Glomerular visceral epithelial cell (primary cell): ENCODE measurements around the gene LHFPL2.
A peak's percentile ranks its signal among the peaks of the same experiment; 100 is the strongest.

Source experiments
- DNase-seq: peaks from one replicate; pipeline ENCODE4 v3.0.0-alpha.2; 2016; ENCODE audit errors: extremely low spot score

Gene LHFPL2

GRCh38 chr5:78597068-78597973, 51.3 kb downstream of the LHFPL2 start:
- peak; percentile 45 for DNase-seq

- no peak for DNase-seq
These were observed 53.1 kb downstream of the LHFPL2 start for GRCh38 chr5:78595458-78595921.

- DNase-seq, result peak; percentile 97
These were observed 53.7 kb downstream of the LHFPL2 start for GRCh38 chr5:78594610-78595457.

- no peak for DNase-seq
These were observed 54.6 kb downstream of the LHFPL2 start for GRCh38 chr5:78594021-78594420.

- no peak for DNase-seq
These were observed 55.1 kb downstream of the LHFPL2 start for GRCh38 chr5:78593465-78593864.

GRCh38 chr5:78592735-78593386, 55.7 kb downstream of the LHFPL2 start:
- no peak for DNase-seq

GRCh38 chr5:78591972-78592700, 56.4 kb downstream of the LHFPL2 start:
- no peak for DNase-seq

- DNase-seq, result peak; percentile 50
These were observed 57.4 kb downstream of the LHFPL2 start for GRCh38 chr5:78591138-78591612.

GRCh38 chr5:78589923-78590322, 58.6 kb downstream of the LHFPL2 start:
- DNase-seq, result no peak

GRCh38 chr5:78588507-78588906, 60.1 kb downstream of the LHFPL2 start:
- DNase-seq, result no peak

- DNase-seq, result no peak
These were observed 60.7 kb downstream of the LHFPL2 start for GRCh38 chr5:78587775-78588291.

- no peak for DNase-seq
These were observed 61.3 kb downstream of the LHFPL2 start for GRCh38 chr5:78587081-78587774.

- DNase-seq, result peak; percentile 99
These were observed 62.3 kb downstream of the LHFPL2 start for GRCh38 chr5:78586251-78586650.

GRCh38 chr5:78578015-78578414, 70.6 kb downstream of the LHFPL2 start:
- no peak for DNase-seq

- DNase-seq, result no peak
These were observed 71.3 kb downstream of the LHFPL2 start for GRCh38 chr5:78577071-78577807.

- DNase-seq, result no peak
These were observed 72.2 kb downstream of the LHFPL2 start for GRCh38 chr5:78576376-78576775.

- peak; percentile 34 for DNase-seq
These were observed 73.8 kb downstream of the LHFPL2 start for GRCh38 chr5:78574731-78575161.

GRCh38 chr5:78574131-78574673, 74.4 kb downstream of the LHFPL2 start:
- DNase-seq, result no peak

GRCh38 chr5:78573318-78573717, 75.3 kb downstream of the LHFPL2 start:
- no peak for DNase-seq
